ENCODE measurements around the gene UNC5CL. TPM values are rescaled to one million over a fixed set of nuclear protein-coding genes. Genes with fewer than 3 reads are reported as not detected.

UNC5CL gene
- polyA plus RNA-seq, 4 donors, result 31.9 to 123 (median 45.3) TPM

DNA sequence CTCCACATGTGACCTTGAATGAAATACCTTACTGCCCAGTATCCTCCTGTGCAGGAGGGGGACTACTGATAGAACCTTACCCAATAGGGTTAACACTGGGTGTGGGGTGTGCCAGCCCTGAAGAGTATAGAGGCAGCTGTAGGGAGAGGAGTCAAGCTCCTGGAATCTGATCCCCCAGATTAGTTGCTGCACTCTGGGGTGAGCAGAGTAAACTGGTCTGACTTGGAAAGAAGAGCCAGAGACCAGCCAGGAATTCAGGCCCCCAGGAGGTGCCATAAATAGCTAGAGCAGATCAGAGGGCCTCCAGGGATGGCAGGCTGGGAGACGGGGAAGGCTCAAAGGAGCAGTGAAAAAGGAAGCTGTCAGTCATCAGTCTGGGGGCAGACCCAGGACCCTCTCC, 10.5 kb upstream of the UNC5CL start:
- FAIRE-seq (no peak), DNase-seq (peak in 1 of 2 donors; percentile 62)
- Histone ChIP-seq H3K4me3 (ENCODE audit: low read depth in 1 of 3, low read length in 3 of 3) (no peak overlapping the region), H3K9me3 (ENCODE audit: control insufficient read depth in 2 of 2, insufficient read depth in 1 of 2, low read depth in 1 of 2, low read length in 1 of 2) (no peaks in the 10 kb centered on the region), H3K27ac (ENCODE audit: low read depth in 1 of 3, low read length in 2 of 3) (peak overlapping the region in 1 of 3 donors; percentile 93), H3K36me3 (ENCODE audit: control insufficient read depth in 3 of 3, insufficient read depth in 2 of 3, low read depth in 1 of 3, low read length in 3 of 3) (peaks cover 0 to 5% (median 0%) of the 10 kb centered on the region in 3 donors), H3K4me1 (ENCODE audit: control insufficient read depth in 3 of 3, insufficient read depth in 2 of 3, low read depth in 1 of 3, low read length in 2 of 3) (peaks cover 0 to 93% (median 0%) of the 10 kb centered on the region in 3 donors), H3K27me3 (ENCODE audit: control insufficient read depth in 3 of 3, insufficient read depth in 3 of 3, low read length in 3 of 3) (no peaks in the 10 kb centered on the region)
- WGBS, 3 donors, result 80 to 88% (median 85%) methylated on average over 1 of the region's 1 CpG

DNA sequence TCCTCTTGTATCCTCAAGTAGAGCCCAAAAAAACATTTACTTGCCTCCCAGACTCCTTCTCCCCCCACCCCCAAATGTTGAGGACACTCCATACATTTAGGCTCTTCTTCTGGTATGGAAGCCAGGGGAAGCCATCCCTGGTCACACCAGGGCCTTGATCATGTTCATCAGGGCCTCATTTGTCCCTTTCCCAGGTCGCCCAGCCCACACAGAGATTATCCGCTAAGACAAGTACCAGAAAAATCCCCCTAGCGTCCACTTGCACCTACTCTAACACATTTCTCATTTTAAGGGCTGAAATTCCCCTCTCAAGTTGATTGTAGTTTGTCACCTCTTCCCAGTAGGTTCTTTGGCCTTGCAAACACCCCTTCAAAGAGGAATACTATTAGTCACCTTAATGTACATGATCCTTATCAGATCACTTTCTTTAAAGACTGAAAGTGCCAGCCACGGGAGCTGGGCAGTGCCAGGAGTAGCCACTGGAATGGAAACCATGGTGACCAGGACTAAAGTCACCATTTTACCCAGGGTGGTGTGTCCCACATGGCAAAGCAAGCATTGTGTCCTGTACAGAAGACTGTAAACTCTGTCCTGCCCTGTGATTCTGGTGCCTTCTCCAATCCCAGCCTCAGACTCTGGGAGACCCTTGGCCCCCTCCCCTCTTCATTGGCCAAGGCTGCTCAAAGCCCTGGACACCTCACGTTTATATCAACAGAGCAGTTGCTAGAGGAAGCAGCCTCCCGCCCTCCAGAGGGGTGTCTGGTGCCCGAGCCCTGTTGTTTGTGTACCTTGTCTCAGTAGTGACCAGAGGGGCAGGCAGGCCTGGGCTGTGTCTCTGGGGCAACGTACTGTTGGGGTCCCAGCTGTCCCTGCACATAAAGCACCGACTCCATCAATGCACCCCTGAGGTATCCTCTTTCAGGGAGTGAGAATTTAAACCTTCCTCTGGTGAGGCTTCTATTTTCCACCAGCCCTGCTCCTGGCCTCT, 9.0 kb upstream of the UNC5CL start:
- no peaks in the 10 kb centered on the region for H3K9me3 ChIP-seq (ENCODE audit: control insufficient read depth in 2 of 2, insufficient read depth in 1 of 2, low read depth in 1 of 2, low read length in 1 of 2)
- no peak overlapping the region for H3K4me3 ChIP-seq (ENCODE audit: low read depth in 1 of 3, low read length in 3 of 3)
- 74 to 81% (median 80%) methylated on average over 9 of the region's 9 CpGs for WGBS, 3 donors
- no peaks in the 10 kb centered on the region for H3K27me3 ChIP-seq (ENCODE audit: control insufficient read depth in 3 of 3, insufficient read depth in 3 of 3, low read length in 3 of 3)
- FAIRE-seq, result no peak
- no peak for DNase-seq
- H3K27ac ChIP-seq (ENCODE audit: low read depth in 1 of 3, low read length in 2 of 3), result peak overlapping the region in 1 of 3 donors; percentile 93
- H3K36me3 ChIP-seq (ENCODE audit: control insufficient read depth in 3 of 3, insufficient read depth in 2 of 3, low read depth in 1 of 3, low read length in 3 of 3), result peaks cover 0 to 8% (median 0%) of the 10 kb centered on the region in 3 donors
- peaks cover 0 to 89% (median 0%) of the 10 kb centered on the region in 3 donors for H3K4me1 ChIP-seq (ENCODE audit: control insufficient read depth in 3 of 3, insufficient read depth in 2 of 3, low read depth in 1 of 3, low read length in 2 of 3)

DNA sequence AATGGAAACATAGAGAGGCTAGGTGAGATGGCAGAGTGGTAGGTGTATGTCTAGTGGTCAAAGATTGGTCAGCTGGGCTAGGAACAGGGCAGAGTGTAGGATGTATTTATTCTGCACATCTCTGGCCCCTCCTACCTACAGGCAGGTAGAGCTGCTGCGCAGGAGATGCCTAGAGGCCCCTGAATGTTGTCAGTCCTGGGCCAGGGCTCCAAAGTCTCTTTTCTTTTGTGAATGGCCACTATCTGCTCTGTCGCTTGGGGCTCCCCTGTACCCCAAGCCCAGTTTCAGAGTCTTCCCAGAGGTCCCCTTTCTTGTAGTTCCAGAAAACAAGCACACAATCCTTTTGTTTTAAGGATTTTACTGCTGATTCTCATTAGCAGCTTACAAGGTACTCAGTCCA, 8.3 kb upstream of the UNC5CL start:
- no peak for FAIRE-seq
- peak in 1 of 2 donors; percentile 65 for DNase-seq
- Histone ChIP-seq H3K9me3 (ENCODE audit: control insufficient read depth in 2 of 2, insufficient read depth in 1 of 2, low read depth in 1 of 2, low read length in 1 of 2) (no peaks in the 10 kb centered on the region), H3K4me1 (ENCODE audit: control insufficient read depth in 3 of 3, insufficient read depth in 2 of 3, low read depth in 1 of 3, low read length in 2 of 3) (peaks cover 0 to 86% (median 0%) of the 10 kb centered on the region in 3 donors), H3K36me3 (ENCODE audit: control insufficient read depth in 3 of 3, insufficient read depth in 2 of 3, low read depth in 1 of 3, low read length in 3 of 3) (peaks cover 0 to 8% (median 0%) of the 10 kb centered on the region in 3 donors), H3K27me3 (ENCODE audit: control insufficient read depth in 3 of 3, insufficient read depth in 3 of 3, low read length in 3 of 3) (no peaks in the 10 kb centered on the region), H3K4me3 (ENCODE audit: low read depth in 1 of 3, low read length in 3 of 3) (no peak overlapping the region), H3K27ac (ENCODE audit: low read depth in 1 of 3, low read length in 2 of 3) (peak overlapping the region in 1 of 3 donors; percentile 93)
- WGBS, 3 donors, result 90 to 96% (median 96%) methylated on average over 2 of the region's 2 CpGs

DNA sequence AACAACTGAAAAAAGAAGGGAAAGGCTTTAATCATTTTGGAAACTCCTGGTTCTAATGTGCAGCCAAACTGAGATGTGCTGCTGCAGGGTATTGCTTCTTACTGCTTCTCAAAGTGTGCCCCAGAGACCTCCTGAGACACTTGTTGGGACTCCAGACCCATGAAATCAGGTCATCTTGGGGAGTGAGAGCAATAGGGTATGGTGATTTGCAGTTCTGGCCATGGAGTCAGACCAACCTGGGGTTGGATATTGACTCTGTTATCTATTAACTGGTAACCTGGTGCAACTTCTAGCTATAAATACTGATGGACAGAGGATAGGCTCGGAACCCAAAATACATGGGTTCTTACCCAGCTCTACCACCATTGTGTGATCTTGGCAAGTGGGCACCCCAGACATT, 7.1 kb upstream of the UNC5CL start:
- Histone ChIP-seq H3K9me3 (ENCODE audit: control insufficient read depth in 2 of 2, insufficient read depth in 1 of 2, low read depth in 1 of 2, low read length in 1 of 2) (no peaks in the 10 kb centered on the region), H3K27ac (ENCODE audit: low read depth in 1 of 3, low read length in 2 of 3) (peak overlapping the region in 1 of 3 donors; percentile 93), H3K27me3 (ENCODE audit: control insufficient read depth in 3 of 3, insufficient read depth in 3 of 3, low read length in 3 of 3) (no peaks in the 10 kb centered on the region), H3K36me3 (ENCODE audit: control insufficient read depth in 3 of 3, insufficient read depth in 2 of 3, low read depth in 1 of 3, low read length in 3 of 3) (peaks cover 0 to 8% (median 0%) of the 10 kb centered on the region in 3 donors), H3K4me3 (ENCODE audit: low read depth in 1 of 3, low read length in 3 of 3) (no peak overlapping the region), H3K4me1 (ENCODE audit: control insufficient read depth in 3 of 3, insufficient read depth in 2 of 3, low read depth in 1 of 3, low read length in 2 of 3) (peaks cover 0 to 81% (median 0%) of the 10 kb centered on the region in 3 donors)
- WGBS, 3 donors, result 70 to 88% (median 71%) methylated on average over 1 of the region's 1 CpG
- no peak for FAIRE-seq
- no peak for DNase-seq

DNA sequence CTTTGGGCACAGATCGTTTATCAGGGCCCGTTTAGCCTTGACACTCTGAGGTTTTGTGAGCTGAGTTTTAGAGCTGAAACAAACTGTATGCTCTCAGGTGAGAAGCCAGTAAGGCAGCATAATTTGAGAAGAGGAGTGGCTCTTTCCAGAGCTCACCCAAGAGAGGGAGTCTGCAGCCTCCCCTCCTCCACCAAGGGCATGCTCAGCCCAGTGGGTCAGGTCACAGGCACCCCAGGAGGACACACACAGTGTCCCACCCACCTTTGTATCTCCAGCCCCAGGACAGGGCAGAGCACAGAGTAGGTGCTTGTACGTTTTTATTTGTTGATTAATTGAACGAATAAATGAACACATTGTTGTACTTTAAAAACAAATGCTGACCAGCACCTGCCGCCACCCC, 6.6 kb upstream of the UNC5CL start:
- Histone ChIP-seq H3K36me3 (ENCODE audit: control insufficient read depth in 3 of 3, insufficient read depth in 2 of 3, low read depth in 1 of 3, low read length in 3 of 3) (peaks cover 0 to 8% (median 0%) of the 10 kb centered on the region in 3 donors), H3K9me3 (ENCODE audit: control insufficient read depth in 2 of 2, insufficient read depth in 1 of 2, low read depth in 1 of 2, low read length in 1 of 2) (no peaks in the 10 kb centered on the region), H3K27me3 (ENCODE audit: control insufficient read depth in 3 of 3, insufficient read depth in 3 of 3, low read length in 3 of 3) (no peaks in the 10 kb centered on the region), H3K27ac (ENCODE audit: low read depth in 1 of 3, low read length in 2 of 3) (peak overlapping the region in 1 of 3 donors; percentile 42), H3K4me3 (ENCODE audit: low read depth in 1 of 3, low read length in 3 of 3) (no peak overlapping the region), H3K4me1 (ENCODE audit: control insufficient read depth in 3 of 3, insufficient read depth in 2 of 3, low read depth in 1 of 3, low read length in 2 of 3) (peaks cover 0 to 81% (median 0%) of the 10 kb centered on the region in 3 donors)
- WGBS, 3 donors, result 51 to 64% (median 57%) methylated on average over 5 of the region's 5 CpGs
- no peak for DNase-seq
- no peak for FAIRE-seq

DNA sequence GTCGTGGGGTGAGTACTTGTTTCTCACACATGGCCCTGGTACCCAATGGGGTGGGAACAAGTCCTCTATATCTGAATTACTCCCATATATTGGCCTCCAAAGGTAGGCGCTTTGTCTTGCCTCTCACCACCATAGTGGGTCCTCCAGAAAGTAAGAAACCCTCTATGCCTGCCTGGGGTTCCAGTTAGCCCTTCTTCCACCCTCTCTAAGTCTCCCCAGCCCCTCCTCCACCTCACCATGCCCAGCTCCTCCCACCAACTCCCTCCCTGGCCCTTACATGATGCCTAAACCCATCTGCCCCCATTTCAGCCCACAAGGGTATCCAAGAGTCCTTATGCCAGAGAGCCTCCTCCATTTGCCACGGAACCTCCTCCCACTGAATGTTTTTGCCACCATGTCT, 4.1 kb upstream of the UNC5CL start:
- WGBS, 3 donors, result 90 to 100% (median 98%) methylated on average over 3 of the region's 3 CpGs
- H3K36me3 ChIP-seq (ENCODE audit: control insufficient read depth in 3 of 3, insufficient read depth in 2 of 3, low read depth in 1 of 3, low read length in 3 of 3), result peaks cover 0 to 10% (median 0%) of the 10 kb centered on the region in 3 donors
- no peaks in the 10 kb centered on the region for H3K27me3 ChIP-seq (ENCODE audit: control insufficient read depth in 3 of 3, insufficient read depth in 3 of 3, low read length in 3 of 3)
- no peak overlapping the region for H3K4me3 ChIP-seq (ENCODE audit: low read depth in 1 of 3, low read length in 3 of 3)
- FAIRE-seq, result no peak
- no peak overlapping the region for H3K27ac ChIP-seq (ENCODE audit: low read depth in 1 of 3, low read length in 2 of 3)
- no peaks in the 10 kb centered on the region for H3K9me3 ChIP-seq (ENCODE audit: control insufficient read depth in 2 of 2, insufficient read depth in 1 of 2, low read depth in 1 of 2, low read length in 1 of 2)
- no peak for DNase-seq
- peaks cover 0 to 69% (median 3%) of the 10 kb centered on the region in 3 donors for H3K4me1 ChIP-seq (ENCODE audit: control insufficient read depth in 3 of 3, insufficient read depth in 2 of 3, low read depth in 1 of 3, low read length in 2 of 3)

DNA sequence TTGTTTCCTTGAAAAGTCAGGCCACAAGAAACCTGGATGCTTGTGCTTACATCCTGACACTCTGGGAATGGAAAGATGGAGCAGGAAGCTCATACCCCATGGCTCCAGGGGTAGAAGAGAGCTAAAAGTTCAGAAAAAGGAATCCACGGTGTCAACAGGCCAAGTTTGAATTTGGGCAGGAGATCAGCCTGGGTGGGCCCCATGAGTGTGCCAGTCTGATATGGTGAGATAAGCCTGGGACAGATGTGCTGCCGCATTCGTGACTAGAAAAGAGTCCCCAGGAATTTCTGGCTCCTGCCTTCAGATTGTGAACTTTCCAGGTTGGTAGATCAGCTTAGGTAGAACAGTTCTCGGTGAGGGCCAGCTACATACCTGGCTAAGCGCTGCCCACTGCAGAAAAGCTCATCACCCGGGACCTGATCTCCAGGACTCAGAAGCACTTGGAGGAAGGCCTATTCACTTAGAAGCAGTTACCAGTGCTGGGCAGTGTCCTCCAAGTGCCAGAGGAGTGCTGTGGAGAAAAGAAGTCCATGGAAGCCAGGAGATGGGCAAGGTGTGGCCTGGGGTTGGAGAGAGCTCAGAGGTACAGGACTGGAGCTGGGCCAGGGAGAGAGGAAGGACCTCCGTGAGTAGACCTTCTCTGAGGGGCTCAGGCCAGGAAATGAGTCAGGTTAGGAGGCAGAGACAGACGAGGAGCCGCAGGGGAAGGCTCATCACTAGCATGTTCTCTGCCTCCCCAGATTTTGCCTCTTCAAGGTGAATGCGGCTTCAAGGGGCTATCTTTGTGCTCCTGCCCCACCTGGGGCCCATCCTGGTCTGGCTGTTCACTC, 3.4 kb upstream of the UNC5CL start, which contains the start of gene TSPO2:
Gene TSPO2 (plus strand): TSS at position 242 of the 830 bp plus-strand sequence. CDS start 519 bp downstream, at position 761.
- peak within 1 kb of the TSS in 2 of 3 donors; percentile 94 to 99 for H3K27ac ChIP-seq (ENCODE audit: low read depth in 1 of 3, low read length in 2 of 3)
- WGBS, 3 donors, result 85 to 88% (median 86%) methylated on average over 10 of the region's 10 CpGs
- DNase-seq, result no peak
- H3K36me3 ChIP-seq (ENCODE audit: control insufficient read depth in 3 of 3, insufficient read depth in 2 of 3, low read depth in 1 of 3, low read length in 3 of 3), result peaks cover 0 to 12% (median 0%) of the 10 kb centered on the region in 3 donors
- H3K9me3 ChIP-seq (ENCODE audit: control insufficient read depth in 2 of 2, insufficient read depth in 1 of 2, low read depth in 1 of 2, low read length in 1 of 2), result no peaks in the 10 kb centered on the region
- peaks cover 0 to 62% (median 3%) of the 10 kb centered on the region in 3 donors for H3K4me1 ChIP-seq (ENCODE audit: control insufficient read depth in 3 of 3, insufficient read depth in 2 of 3, low read depth in 1 of 3, low read length in 2 of 3)
- H3K27me3 ChIP-seq (ENCODE audit: control insufficient read depth in 3 of 3, insufficient read depth in 3 of 3, low read length in 3 of 3), result no peaks in the 10 kb centered on the region
- FAIRE-seq, result no peak
- H3K4me3 ChIP-seq (ENCODE audit: low read depth in 1 of 3, low read length in 3 of 3), result no peak within 1 kb of the TSS
